Measurements from ENCODE around the gene LDB1. TPM values are rescaled to one million over a fixed set of nuclear protein-coding genes. Genes with fewer than 3 reads are reported as not detected.

The LDB1 gene
- total and polyA plus RNA-seq, 10 of the 15 experiments (the other 5 are each of a cell fraction or from before 2014, with no cell fraction given): 1.7 to 71.5 (median 36.9) TPM

DNA sequence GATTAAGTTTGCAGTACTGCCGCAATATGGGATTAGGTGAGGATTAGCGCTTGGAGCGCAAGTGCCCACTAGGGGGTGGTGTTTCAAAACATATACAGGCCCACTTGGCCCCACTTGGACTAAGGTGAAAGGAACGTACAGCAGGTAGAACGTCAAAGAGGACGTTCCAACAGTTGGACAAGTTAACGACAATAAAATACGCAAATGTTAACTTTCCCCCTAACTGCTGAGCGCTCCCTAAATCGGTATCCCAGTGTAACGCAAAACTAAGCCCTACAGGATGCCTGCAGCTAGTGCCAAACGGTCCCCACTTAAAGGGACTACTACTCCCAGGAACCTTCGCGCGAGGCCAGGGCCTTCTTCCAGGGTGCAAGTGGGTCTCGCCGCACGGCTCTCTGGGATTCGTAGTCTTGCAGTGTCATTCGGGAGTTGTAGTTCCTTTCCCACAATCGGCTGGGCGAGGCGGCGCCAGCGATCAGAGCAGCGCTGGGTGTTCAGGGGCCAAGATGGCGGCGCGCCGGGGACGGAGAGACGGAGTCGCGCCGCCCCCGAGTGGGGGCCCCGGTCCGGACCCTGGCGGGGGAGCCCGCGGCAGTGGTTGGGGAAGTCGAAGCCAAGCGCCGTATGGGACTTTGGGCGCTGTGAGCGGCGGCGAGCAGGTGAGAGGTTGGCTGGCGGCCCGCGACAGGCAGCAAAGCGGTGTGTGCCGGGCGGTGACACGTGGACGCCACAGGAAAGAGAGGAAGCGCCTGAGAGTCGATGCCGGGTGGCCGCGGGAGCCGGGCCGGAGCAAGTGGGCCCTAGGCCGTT is 12.6 kb upstream of the LDB1 start, which contains the start of gene PPRC1 (continued):
- TF ChIP-seq POLR2AphosphoS2 (IDR thresholded peaks at IDR 0.05; ENCODE audit: low read depth, low read length): peak; percentile 59; the same call in 1 of the 2 replicates
- no peak for TF ChIP-seq MYB (IDR thresholded peaks at IDR 0.05; ENCODE audit: borderline replicate concordance, low read depth, low read length)
- TF ChIP-seq NFYA (IDR thresholded peaks at IDR 0.05; ENCODE audit: borderline replicate concordance, low read depth, low read length): no peak
- peak in 1 of 2 experiments; percentile 55; a peak in 2 of 4 replicates for TF ChIP-seq BHLHE40 (IDR thresholded peaks at IDR 0.05; ENCODE audit: borderline replicate concordance in 1 of 2, low read depth in 2 of 2, low read length in 1 of 2)
- no peak for TF ChIP-seq FOS (IDR thresholded peaks at IDR 0.05; ENCODE audit: borderline replicate concordance, extremely low read depth, insufficient read length)
- TF ChIP-seq, protein P1, sequence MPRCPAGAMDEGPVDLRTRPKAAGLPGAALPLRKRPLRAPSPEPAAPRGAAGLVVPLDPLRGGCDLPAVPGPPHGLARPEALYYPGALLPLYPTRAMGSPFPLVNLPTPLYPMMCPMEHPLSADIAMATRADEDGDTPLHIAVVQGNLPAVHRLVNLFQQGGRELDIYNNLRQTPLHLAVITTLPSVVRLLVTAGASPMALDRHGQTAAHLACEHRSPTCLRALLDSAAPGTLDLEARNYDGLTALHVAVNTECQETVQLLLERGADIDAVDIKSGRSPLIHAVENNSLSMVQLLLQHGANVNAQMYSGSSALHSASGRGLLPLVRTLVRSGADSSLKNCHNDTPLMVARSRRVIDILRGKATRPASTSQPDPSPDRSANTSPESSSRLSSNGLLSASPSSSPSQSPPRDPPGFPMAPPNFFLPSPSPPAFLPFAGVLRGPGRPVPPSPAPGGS (IDR thresholded peaks at IDR 0.05; ENCODE audit: borderline replicate concordance, insufficient read depth, low read depth, low read length, poor library complexity, severe bottlenecking): no peak
- TF ChIP-seq, protein P2, sequence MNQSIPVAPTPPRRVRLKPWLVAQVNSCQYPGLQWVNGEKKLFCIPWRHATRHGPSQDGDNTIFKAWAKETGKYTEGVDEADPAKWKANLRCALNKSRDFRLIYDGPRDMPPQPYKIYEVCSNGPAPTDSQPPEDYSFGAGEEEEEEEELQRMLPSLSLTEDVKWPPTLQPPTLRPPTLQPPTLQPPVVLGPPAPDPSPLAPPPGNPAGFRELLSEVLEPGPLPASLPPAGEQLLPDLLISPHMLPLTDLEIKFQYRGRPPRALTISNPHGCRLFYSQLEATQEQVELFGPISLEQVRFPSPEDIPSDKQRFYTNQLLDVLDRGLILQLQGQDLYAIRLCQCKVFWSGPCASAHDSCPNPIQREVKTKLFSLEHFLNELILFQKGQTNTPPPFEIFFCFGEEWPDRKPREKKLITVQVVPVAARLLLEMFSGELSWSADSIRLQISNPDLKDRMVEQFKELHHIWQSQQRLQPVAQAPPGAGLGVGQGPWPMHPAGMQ (IDR thresholded peaks at IDR 0.05; ENCODE audit: borderline replicate concordance): no peak
- no peak for TF ChIP-seq BMI1 (IDR thresholded peaks at IDR 0.05; ENCODE audit: borderline replicate concordance)
- peak; percentile 94 for TF ChIP-seq CHD2 (IDR thresholded peaks at IDR 0.05; ENCODE audit: borderline replicate concordance, low read depth, low read length)
- TF ChIP-seq JUNB (IDR thresholded peaks at IDR 0.05): no peak
- TF ChIP-seq, protein P3, sequence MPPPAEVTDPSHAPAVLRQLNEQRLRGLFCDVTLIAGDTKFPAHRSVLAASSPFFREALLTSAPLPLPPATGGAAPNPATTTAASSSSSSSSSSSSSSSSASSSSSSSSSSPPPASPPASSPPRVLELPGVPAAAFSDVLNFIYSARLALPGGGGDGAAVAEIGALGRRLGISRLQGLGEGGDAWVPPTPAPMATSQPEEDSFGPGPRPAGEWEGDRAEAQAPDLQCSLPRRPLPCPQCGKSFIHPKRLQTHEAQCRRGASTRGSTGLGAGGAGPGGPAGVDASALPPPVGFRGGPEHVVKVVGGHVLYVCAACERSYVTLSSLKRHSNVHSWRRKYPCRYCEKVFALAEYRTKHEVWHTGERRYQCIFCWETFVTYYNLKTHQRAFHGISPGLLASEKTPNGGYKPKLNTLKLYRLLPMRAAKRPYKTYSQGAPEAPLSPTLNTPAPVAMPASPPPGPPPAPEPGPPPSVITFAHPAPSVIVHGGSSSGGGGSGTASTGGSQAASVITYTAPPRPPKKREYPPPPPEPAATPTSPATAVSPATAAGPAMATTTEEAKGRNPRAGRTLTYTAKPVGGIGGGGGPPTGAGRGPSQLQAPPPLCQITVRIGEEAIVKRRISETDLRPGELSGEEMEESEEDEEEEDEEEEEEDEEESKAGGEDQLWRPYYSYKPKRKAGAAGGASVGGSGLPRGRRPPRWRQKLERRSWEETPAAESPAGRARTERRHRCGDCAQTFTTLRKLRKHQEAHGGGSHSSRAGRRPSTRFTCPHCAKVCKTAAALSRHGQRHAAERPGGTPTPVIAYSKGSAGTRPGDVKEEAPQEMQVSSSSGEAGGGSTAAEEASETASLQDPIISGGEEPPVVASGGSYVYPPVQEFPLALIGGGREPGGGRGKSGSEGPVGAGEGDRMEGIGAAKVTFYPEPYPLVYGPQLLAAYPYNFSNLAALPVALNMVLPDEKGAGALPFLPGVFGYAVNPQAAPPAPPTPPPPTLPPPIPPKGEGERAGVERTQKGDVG (CRISPR knock-in tag; IDR thresholded peaks at IDR 0.05): no peak
- TF ChIP-seq, protein P4, sequence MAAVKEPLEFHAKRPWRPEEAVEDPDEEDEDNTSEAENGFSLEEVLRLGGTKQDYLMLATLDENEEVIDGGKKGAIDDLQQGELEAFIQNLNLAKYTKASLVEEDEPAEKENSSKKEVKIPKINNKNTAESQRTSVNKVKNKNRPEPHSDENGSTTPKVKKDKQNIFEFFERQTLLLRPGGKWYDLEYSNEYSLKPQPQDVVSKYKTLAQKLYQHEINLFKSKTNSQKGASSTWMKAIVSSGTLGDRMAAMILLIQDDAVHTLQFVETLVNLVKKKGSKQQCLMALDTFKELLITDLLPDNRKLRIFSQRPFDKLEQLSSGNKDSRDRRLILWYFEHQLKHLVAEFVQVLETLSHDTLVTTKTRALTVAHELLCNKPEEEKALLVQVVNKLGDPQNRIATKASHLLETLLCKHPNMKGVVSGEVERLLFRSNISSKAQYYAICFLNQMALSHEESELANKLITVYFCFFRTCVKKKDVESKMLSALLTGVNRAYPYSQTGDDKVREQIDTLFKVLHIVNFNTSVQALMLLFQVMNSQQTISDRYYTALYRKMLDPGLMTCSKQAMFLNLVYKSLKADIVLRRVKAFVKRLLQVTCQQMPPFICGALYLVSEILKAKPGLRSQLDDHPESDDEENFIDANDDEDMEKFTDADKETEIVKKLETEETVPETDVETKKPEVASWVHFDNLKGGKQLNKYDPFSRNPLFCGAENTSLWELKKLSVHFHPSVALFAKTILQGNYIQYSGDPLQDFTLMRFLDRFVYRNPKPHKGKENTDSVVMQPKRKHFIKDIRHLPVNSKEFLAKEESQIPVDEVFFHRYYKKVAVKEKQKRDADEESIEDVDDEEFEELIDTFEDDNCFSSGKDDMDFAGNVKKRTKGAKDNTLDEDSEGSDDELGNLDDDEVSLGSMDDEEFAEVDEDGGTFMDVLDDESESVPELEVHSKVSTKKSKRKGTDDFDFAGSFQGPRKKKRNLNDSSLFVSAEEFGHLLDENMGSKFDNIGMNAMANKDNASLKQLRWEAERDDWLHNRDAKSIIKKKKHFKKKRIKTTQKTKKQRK (IDR thresholded peaks at IDR 0.05; ENCODE audit: low read depth, low read length): no peak; the same call in 1 of the 2 replicates
- TF ChIP-seq NR2F1 (conservative IDR thresholded peaks at IDR 0.05): no peak
- 0 out of 4 replicates have a peak, but pooled peaks of 1 of the 2 experiments have one; percentile 18 for TF ChIP-seq EP300 (IDR thresholded peaks at IDR 0.05; ENCODE audit: borderline replicate concordance in 1 of 2, control insufficient read depth in 1 of 2, low read depth in 2 of 2, low read length in 2 of 2)
- TF ChIP-seq, protein P5, sequence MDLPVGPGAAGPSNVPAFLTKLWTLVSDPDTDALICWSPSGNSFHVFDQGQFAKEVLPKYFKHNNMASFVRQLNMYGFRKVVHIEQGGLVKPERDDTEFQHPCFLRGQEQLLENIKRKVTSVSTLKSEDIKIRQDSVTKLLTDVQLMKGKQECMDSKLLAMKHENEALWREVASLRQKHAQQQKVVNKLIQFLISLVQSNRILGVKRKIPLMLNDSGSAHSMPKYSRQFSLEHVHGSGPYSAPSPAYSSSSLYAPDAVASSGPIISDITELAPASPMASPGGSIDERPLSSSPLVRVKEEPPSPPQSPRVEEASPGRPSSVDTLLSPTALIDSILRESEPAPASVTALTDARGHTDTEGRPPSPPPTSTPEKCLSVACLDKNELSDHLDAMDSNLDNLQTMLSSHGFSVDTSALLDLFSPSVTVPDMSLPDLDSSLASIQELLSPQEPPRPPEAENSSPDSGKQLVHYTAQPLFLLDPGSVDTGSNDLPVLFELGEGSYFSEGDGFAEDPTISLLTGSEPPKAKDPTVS (IDR thresholded peaks at IDR 0.05; ENCODE audit: low read depth, low read length): no peak
- TF ChIP-seq ZNF24 (IDR thresholded peaks at IDR 0.05): no peak
- no peak for TF ChIP-seq HDAC2 (IDR thresholded peaks at IDR 0.05)

Data from GM12878 (cell line).